HG02759 (cell line): ENCODE data around the gene MRPL58.
A peak's percentile ranks its signal among the peaks of the same experiment; 100 is the strongest.
"Not testable (repeated sequence)": the region's sequence is repeated elsewhere in the genome, so short reads cannot be mapped to it uniquely, and the experiment has no call there.

Source experiments
- ATAC-seq: cut with Tn5 transposase; IDR thresholded peaks from one replicate; pipeline ENCODE4 v1.9.1; 2021; ENCODE audit warnings: mild to moderate bottlenecking, moderate library complexity; ENCODE audit not compliant: unreplicated experiment

The MRPL58 gene

GRCh38 chr17:74987418-74987908 lies 25.0 kb upstream of the MRPL58 start, which contains the start of gene CDR2L:
Gene CDR2L (plus strand): TSS chr17:74987632. CDS start chr17:74988044, 412 bp downstream.
- ATAC-seq, result peak; percentile 97

- peak; percentile 46 for ATAC-seq
Observed at GRCh38 chr17:74987909-74988711, 24.4 kb upstream of the MRPL58 start.

DNA sequence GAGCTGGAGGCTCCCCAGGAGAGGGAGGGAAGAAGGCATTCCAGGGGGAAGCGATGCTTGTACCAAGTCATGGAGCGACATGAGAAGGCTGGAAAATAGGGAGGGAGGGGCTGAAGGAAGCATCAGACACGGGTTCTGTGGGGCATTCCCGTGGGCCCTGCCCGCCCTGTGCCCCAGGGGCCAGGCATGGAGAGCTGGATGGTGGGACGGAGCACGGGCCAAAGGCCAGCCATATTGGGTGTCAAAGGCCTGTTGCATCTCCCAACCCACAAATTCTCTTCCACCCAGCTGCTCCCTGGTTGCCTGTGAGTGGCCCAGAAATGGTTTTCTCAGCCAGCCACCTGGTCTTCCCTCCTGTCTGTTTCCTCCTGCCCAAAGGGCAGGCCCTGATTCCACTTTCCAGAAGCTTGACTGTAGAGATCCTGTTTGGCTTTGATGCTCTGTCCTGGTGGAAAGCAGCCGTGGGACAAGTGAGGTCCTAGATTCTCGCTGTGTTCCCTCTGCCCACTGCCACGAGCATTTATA lies 21.8 kb upstream of the MRPL58 start:
- ATAC-seq, result no peak

- no peak for ATAC-seq
Observed at GRCh38 chr17:74992223-74992622, 20.2 kb upstream of the MRPL58 start.

DNA sequence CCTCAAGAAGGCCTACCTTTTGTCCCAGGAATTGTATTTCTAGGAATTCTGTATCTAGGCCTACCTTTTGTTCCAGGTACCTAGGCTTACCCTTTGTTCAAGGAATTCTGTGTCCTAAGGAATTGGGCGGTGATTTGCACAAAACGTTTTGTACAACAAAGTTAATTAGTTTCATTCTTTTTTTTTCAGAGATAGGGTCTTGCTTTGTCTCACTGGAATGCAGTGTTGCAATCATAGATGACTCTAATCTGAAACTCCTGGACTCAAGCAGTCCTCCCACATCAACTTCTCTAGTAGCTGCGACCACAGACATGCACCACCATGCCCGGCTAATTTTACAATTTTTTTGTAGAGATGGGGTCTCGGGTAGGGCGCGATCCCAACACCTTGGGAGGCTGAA lies 18.0 kb upstream of the MRPL58 start:
- no peak for ATAC-seq

GRCh38 chr17:74995847-74996246 lies 16.6 kb upstream of the MRPL58 start:
- ATAC-seq, result no peak

DNA sequence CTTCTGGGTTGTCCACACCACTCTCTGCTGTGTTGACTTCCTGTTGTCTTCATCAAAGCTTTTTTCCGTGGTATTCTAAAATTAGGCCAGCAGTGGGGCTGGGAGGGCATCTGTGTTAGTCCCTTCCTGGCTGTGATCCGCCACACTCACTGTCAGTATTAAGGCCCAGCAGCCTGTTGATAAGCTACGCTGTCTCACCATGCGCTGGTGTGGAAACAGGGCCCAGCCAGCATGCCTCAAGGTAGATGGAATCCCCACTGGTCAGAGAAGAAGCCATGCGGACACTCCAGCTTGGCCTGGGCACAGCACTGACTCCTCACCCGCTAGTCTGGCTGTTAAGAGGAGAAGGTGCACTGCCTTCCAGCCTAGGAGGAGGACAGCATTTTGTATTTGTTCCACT lies 13.7 kb upstream of the MRPL58 start:
- ATAC-seq, result no peak

DNA sequence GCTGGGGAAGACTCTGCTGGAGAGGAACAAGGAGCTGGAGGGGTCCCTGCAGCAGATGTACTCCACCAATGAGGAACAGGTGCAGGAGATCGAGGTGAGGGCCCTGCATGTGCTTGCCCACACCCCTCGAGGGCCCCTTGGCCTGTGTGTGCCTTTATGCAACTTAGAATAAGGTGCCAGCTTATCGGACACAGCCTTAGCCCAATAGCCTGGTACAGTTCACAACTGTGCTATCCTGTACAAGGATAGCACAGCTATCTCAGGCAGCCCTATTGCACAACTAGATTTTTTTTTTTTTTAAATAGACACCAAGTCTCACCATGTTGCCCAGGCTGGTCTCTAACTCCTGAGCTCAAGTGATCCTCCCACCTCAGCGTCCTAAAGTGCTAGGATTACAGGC lies 12.9 kb upstream of the MRPL58 start:
- ATAC-seq, result no peak

DNA sequence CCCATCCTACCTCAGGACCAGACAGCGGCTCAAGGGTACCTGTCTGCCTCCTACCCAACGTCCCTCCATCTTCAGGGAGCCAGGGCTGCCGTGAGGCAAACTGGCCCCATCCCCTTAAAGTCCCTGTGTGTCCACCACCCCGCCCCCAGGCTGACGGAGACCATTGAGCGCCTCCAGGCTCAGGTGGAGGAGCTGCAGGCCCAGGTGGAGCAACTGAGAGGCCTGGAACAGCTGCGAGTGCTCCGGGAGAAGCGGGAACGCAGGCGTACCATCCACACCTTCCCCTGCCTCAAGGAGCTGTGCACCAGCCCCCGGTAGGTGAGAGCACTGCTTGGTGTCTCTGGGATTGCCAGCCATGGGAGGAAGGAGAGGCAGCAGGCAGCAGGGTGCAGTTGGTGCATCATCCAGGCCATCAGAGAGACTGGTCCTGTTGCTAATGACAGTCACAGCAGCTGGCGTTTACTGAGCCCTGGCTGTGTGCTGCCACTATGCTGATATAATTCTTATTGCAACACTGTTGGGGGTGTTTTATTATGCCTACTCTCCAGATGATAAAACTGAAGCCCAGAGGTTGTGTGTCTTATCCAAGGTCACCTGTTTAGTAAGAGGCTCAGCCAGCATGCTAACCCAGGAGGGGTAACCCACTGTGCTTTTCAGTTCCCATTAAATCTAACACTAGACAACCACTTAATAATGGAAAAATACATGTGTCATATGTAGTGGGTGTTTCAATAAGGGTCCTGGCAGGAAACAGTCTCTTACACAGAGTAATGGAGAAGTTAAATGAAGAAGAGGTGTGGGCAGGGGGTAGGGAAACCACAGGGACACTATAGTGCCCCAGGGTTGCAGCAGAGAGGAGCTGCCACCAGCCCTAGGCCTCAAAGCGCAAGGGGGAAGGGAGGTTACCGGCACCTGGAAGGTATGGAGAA lies 10.3 kb upstream of the MRPL58 start:
- ATAC-seq, result no peak

DNA sequence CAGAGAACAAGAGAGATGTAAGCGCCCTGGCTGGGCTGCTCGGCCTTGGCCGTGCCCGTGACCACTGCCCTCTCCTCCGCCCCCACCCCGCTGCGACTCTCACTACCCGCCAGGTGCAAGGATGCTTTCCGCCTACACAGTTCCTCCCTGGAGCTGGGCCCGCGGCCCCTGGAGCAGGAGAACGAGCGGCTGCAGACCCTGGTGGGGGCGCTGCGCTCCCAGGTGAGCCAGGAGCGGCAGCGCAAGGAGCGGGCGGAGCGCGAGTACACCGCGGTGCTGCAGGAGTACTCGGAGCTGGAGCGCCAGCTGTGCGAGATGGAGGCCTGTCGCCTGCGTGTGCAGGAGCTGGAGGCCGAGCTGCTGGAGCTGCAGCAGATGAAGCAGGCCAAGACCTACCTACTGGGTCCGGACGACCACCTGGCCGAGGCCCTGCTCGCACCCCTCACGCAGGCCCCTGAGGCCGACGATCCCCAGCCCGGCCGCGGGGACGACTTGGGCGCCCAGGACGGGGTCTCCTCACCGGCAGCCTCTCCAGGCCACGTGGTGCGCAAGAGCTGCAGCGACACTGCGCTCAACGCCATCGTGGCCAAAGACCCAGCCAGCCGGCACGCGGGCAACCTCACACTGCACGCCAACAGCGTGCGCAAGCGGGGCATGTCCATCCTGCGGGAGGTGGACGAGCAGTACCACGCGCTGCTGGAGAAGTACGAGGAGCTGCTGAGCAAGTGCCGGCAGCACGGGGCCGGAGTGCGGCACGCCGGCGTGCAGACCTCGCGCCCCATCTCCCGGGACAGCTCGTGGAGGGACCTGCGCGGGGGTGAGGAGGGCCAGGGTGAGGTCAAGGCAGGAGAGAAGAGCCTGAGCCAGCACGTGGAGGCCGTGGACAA lies 9.2 kb upstream of the MRPL58 start:
- ATAC-seq, result no peak

GRCh38 chr17:75003957-75004355 lies 8.5 kb upstream of the MRPL58 start:
- ATAC-seq, result no peak

DNA sequence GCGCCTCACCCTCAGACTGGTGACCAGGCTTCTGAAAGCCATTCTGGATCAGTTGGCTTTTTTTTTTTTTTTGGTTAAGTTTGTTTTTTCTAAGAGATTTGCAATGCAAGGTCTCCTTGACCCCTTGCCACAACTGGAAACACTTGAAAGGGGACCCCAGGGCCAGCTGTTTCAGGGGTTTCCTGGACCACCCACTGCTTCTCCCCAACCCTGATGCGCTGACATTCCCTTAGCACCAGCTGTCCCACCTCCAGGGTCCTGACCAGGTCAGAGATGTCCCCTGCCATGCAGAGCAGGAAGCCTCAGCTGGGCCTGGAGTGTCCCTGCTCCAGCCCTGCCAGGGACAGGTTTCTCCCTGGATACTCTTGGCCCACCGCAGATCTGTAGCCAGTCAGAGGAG lies 8.1 kb upstream of the MRPL58 start:
- no peak for ATAC-seq

- ATAC-seq, result no peak
Observed at GRCh38 chr17:75005291-75005690, 7.2 kb upstream of the MRPL58 start.

GRCh38 chr17:75006084-75006483 lies 6.4 kb upstream of the MRPL58 start:
- ATAC-seq, result not testable (repeated sequence)

- no peak for ATAC-seq
Observed at GRCh38 chr17:75006653-75007052, 5.8 kb upstream of the MRPL58 start.

DNA sequence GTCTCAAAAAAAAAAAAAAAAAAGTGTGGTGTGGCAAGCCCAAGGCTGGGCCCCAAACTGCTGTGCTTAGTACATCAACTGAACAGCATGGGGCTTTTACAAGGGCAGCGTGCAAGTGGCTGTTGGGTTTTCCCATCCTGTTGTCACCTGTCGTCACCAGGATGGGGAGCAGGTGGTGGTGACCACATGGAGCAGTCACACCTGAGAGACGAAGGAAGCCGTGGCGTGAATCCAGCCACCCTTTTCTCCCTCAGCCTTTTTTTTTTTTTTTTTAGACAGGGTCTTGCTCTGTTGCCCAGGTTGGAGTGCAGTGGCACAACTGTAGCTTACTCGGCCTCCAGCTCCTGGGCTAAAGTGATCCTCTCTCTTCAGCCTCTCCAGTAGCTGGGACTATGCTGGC lies 4.1 kb upstream of the MRPL58 start:
- no peak for ATAC-seq

- no peak for ATAC-seq
Observed at GRCh38 chr17:75009139-75009724, 3.2 kb upstream of the MRPL58 start.

- ATAC-seq, result no peak
Observed at GRCh38 chr17:75010683-75011400, 1.6 kb upstream of the MRPL58 start.

- ATAC-seq, result no peak
Observed at GRCh38 chr17:75011401-75012095, 922 bp upstream of the MRPL58 start.
